CD14-positive monocyte (primary cell): ENCODE data around the gene TWNK. TPM values are rescaled to one million over a fixed set of nuclear protein-coding genes. Genes with fewer than 3 reads are reported as not detected.

Source experiments
- DNase-seq, 3 donors: peaks; one replicate each; pipeline ENCODE4 v3.0.0-alpha.2; 2011 to 2022
- H2AFZ ChIP-seq: 2 replicates; pipeline ENCODE4 v1.6.0; 2012; ENCODE audit warnings: mild to moderate bottlenecking, low read depth, low read length, inconsistent platforms; ENCODE audit not compliant: insufficient read depth, poor library complexity, severe bottlenecking
- H3K27ac ChIP-seq, 2 donors: 1 replicate in 1 of 2; 2 replicates in 1 of 2; pipeline ENCODE4 v1.5.1; 2012 to 2013; ENCODE audit warnings: low read length in 2 of 2, control low read depth in 1 of 2, inconsistent platforms in 1 of 2, low read depth in 1 of 2, mild to moderate bottlenecking in 1 of 2
- H3K27me3 ChIP-seq, 2 donors: one replicate each; pipeline versions ENCODE4 v1.6.0 to v1.6.1; 2011 to 2013; ENCODE audit warnings: low read length in 2 of 2; ENCODE audit not compliant: control insufficient read depth in 2 of 2, insufficient read depth in 2 of 2
- H3K36me3 ChIP-seq, 2 donors: replicated peaks in 1 of 2; 1 replicate in 1 of 2; 2 replicates in 1 of 2; pipeline versions ENCODE4 v1.5.1 to v1.6.1; 2012 to 2013; ENCODE audit warnings: low read length in 2 of 2, control low read depth in 1 of 2, inconsistent platforms in 1 of 2, mild to moderate bottlenecking in 1 of 2; ENCODE audit not compliant: insufficient read depth in 2 of 2, control insufficient read depth in 1 of 2
- H3K4me1 ChIP-seq, 2 donors: 1 replicate in 1 of 2; 2 replicates in 1 of 2; pipeline versions ENCODE4 v1.5.1 to v1.6.1; 2012 to 2013; ENCODE audit warnings: low read length in 2 of 2, control low read depth in 1 of 2, inconsistent platforms in 1 of 2, mild to moderate bottlenecking in 1 of 2, moderate library complexity in 1 of 2; ENCODE audit not compliant: insufficient read depth in 2 of 2, control insufficient read depth in 1 of 2
- H3K4me2 ChIP-seq: replicated peaks from 2 replicates; pipeline ENCODE3; 2012; ENCODE audit warnings: low read length, moderate library complexity, mild to moderate bottlenecking; ENCODE audit not compliant: poor library complexity, severe bottlenecking; ENCODE audit errors: extremely low read depth
- H3K4me3 ChIP-seq, 3 experiments: fragments of 200-600 bp in 1 of 3; sonication (generic) in 1 of 3; replicated peaks in 1 of 3; 1 replicate in 2 of 3; 2 replicates in 1 of 3; pipeline ENCODE4 v1.5.1; 2011 to 2013; ENCODE audit warnings: low read length in 3 of 3, mild to moderate bottlenecking in 3 of 3, control low read depth in 2 of 3, low read depth in 2 of 3, inconsistent platforms in 1 of 3, moderate library complexity in 1 of 3
- H3K79me2 ChIP-seq: 2 replicates; pipeline ENCODE4 v1.6.0; 2012; ENCODE audit warnings: mild to moderate bottlenecking, control low read depth, inconsistent platforms, low read length, moderate library complexity; ENCODE audit not compliant: insufficient read depth
- H3K9ac ChIP-seq: 2 replicates; pipeline ENCODE4 v1.6.0; 2017; ENCODE audit warnings: low read length, mild to moderate bottlenecking; ENCODE audit not compliant: insufficient read depth, poor library complexity, severe bottlenecking
- H3K9me3 ChIP-seq, 2 donors: replicated peaks in 1 of 2; 1 replicate in 1 of 2; 2 replicates in 1 of 2; pipeline versions ENCODE4 v1.5.1 to v1.6.1; 2012 to 2013; ENCODE audit warnings: low read length in 2 of 2, control low read depth in 1 of 2; ENCODE audit not compliant: control insufficient read depth in 1 of 2, insufficient read depth in 1 of 2
- H4K20me1 ChIP-seq: 2 replicates; pipeline ENCODE4 v1.6.0; 2012; ENCODE audit warnings: mild to moderate bottlenecking, low read length, control low read depth, moderate library complexity; ENCODE audit not compliant: insufficient read depth
- H3K27ac Mint-ChIP-seq, 7 donors: one replicate each; pipeline ENCODE4 v1.8.0; 2020; ENCODE audit warnings: mild to moderate bottlenecking in 7 of 7, mixed read lengths in 7 of 7, moderate library complexity in 6 of 7, inconsistent platforms in 2 of 7
- H3K27me3 Mint-ChIP-seq, 3 donors: one replicate each; pipeline ENCODE4 v1.8.0; 2021 to 2022; ENCODE audit warnings: low read depth in 3 of 3, mild to moderate bottlenecking in 3 of 3, mixed read lengths in 3 of 3, moderate library complexity in 3 of 3, inconsistent platforms in 1 of 3
- H3K36me3 Mint-ChIP-seq, 2 donors: one replicate each; pipeline ENCODE4 v1.8.0; 2020; ENCODE audit warnings: mixed read lengths in 2 of 2, inconsistent platforms in 1 of 2, mild to moderate bottlenecking in 1 of 2
- H3K4me1 Mint-ChIP-seq: one replicate; pipeline ENCODE4 v1.8.0; 2020; ENCODE audit warnings: mild to moderate bottlenecking, mixed read lengths
- H3K4me3 Mint-ChIP-seq, 2 donors: one replicate each; pipeline ENCODE4 v1.8.0; 2020; ENCODE audit warnings: mild to moderate bottlenecking in 2 of 2, mixed read lengths in 2 of 2, moderate library complexity in 1 of 2
- H3K9me3 Mint-ChIP-seq, 7 donors: one replicate each; pipeline ENCODE4 v1.8.0; 2020 to 2022; ENCODE audit warnings: mixed read lengths in 7 of 7, mild to moderate bottlenecking in 6 of 7, moderate library complexity in 6 of 7, inconsistent platforms in 2 of 7
- WGBS: methylation state at CpG from one replicate; pipeline ENCODE4 v1.1.5; 2013; ENCODE audit warnings: missing lambda C conversion rate; ENCODE audit not compliant: insufficient coverage; 5-methylcytosine and 5-hydroxymethylcytosine counted together
- intact Hi-C, 2 donors: fragments of 100-400 bp; cut with micrococcal nuclease; formaldehyde crosslinking; loops; one replicate each; pipeline versions ENCODE4 v1.15.0 to v1.15.1; 2023
- polyA plus RNA-seq, 3 donors: library from polyadenylated mRNA; depleted of rRNA in 1 of 3; unstranded in 2 of 3; stranded (reverse) in 1 of 3; fragments of 300-500 nt in 2 of 3; fragments of >200 nt in 1 of 3; fragmentation: Illumina TruSeq in 2 of 3; gene quantifications; 1 replicate in 2 of 3; 2 replicates in 1 of 3; pipeline ENCODE4 v1.2.3, GENCODE V29; 2012 to 2021
- TF ChIP-seq, protein P1 (sequence below): fragments of 200-600 bp; IDR thresholded peaks from one replicate; pipeline ENCODE4 v1.8.0; 2022; ENCODE audit warnings: antibody characterized with exemption, mild to moderate bottlenecking

Gene TWNK
- polyA plus RNA-seq, 3 donors = 0.31 to 1.2 (median 0.69) TPM

DNA sequence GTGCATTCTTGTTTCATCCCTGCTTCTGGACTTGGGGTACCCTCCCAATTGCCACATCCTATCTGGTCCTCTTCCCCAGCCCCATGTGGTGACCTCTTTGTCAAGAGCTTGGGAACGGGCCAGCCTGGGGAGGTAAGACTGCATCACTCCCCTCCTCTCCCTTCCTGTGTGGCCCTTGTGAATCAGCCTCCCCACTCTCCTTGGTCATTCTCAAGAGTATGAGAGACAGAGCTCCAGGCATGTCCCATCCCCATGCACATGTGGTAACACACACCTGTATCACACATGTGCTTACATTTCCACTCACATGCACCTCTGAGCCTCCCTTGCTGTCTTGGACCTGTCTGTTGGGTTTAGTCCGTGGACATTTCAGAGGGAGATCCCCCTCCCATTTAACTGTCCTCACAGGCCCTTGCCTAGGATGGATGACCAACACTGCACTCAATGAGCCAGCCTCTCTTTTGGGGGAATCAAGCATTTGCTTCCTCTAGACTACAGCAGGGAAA, 2.6 kb upstream of the TWNK start:
- Histone ChIP-seq H3K9me3 (no peaks in the 10 kb centered on the region), H3K4me3 (no peak overlapping the region), H3K4me2 (no peak overlapping the region), H4K20me1 (no peaks in the 10 kb centered on the region), H2AFZ (no peak overlapping the region), H3K36me3 (peaks cover 13 to 58% of the 10 kb centered on the region in 2 donors), H3K4me1 (peaks cover 16 to 24% of the 10 kb centered on the region in 2 donors), H3K9ac (no peak overlapping the region), H3K27ac (no peak overlapping the region), H3K27me3 (no peaks in the 10 kb centered on the region), H3K79me2 (peaks cover 32% of the 10 kb centered on the region)
- Mint-ChIP-seq H3K4me1 (peaks cover 25% of the 10 kb centered on the region), H3K36me3 (peaks cover 44 to 45% of the 10 kb centered on the region in 2 donors), H3K9me3 (peaks cover 0 to 6% (median 4%) of the 10 kb centered on the region in 7 donors), H3K4me3 (no peak overlapping the region), H3K27ac (no peak overlapping the region), H3K27me3 (peaks cover 0 to 2% (median 0%) of the 10 kb centered on the region in 3 donors)
- DNase-seq = no peak
- TF ChIP-seq, protein P1, sequence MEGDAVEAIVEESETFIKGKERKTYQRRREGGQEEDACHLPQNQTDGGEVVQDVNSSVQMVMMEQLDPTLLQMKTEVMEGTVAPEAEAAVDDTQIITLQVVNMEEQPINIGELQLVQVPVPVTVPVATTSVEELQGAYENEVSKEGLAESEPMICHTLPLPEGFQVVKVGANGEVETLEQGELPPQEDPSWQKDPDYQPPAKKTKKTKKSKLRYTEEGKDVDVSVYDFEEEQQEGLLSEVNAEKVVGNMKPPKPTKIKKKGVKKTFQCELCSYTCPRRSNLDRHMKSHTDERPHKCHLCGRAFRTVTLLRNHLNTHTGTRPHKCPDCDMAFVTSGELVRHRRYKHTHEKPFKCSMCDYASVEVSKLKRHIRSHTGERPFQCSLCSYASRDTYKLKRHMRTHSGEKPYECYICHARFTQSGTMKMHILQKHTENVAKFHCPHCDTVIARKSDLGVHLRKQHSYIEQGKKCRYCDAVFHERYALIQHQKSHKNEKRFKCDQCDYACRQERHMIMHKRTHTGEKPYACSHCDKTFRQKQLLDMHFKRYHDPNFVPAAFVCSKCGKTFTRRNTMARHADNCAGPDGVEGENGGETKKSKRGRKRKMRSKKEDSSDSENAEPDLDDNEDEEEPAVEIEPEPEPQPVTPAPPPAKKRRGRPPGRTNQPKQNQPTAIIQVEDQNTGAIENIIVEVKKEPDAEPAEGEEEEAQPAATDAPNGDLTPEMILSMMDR = no peak
- 100% methylated on average over 1 of the region's 2 CpGs for WGBS
- intact Hi-C loops = loop anchor here (5.0 to 10.0 kb wide), 2 partner anchors 70 to 72 kb away; partner anchors contain the start of gene SLF2 (in 2 of the 2)

DNA sequence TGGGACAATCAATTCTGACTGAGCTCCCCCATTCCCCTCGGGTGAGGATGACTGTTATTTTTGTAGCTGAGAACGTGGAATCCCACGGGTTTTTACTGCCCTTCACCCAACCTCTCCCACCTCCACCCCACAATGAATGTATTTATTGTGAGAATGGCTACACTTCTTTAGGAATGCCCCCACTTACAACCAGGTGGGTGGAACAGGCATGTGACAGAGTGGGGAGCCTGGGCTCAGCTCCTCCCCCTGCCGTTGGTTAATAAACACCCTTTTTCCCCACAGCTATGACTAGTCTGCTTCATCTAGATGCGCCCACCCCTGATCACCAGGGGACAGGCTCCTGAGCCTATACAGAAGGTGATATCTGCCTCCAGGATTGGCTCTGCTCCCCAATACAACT, 2.0 kb upstream of the TWNK start:
- H3K36me3 ChIP-seq = peaks cover 15 to 58% of the 10 kb centered on the region in 2 donors
- Mint-ChIP-seq H3K27me3 (peaks cover 0 to 2% (median 0%) of the 10 kb centered on the region in 3 donors), H3K9me3 (peaks cover 0 to 6% (median 4%) of the 10 kb centered on the region in 7 donors), H3K27ac (peak overlapping the region in 1 of 7 donors; percentile 42), H3K4me1 (peaks cover 25% of the 10 kb centered on the region), H3K4me3 (no peak overlapping the region), H3K36me3 (peaks cover 43% of the 10 kb centered on the region in 2 donors)
- no peak overlapping the region for H2AFZ ChIP-seq
- H3K9ac ChIP-seq = no peak overlapping the region
- intact Hi-C loops = loop anchor here (5.0 to 10.0 kb wide), 2 partner anchors 71 to 73 kb away; partner anchors contain the start of gene SLF2 (in 2 of the 2)
- 83% methylated on average over 2 of the region's 5 CpGs for WGBS
- no peak overlapping the region for H3K27ac ChIP-seq
- H3K4me2 ChIP-seq = no peak overlapping the region
- no peaks in the 10 kb centered on the region for H4K20me1 ChIP-seq
- DNase-seq = no peak
- TF ChIP-seq, protein P1 = no peak
- no peaks in the 10 kb centered on the region for H3K27me3 ChIP-seq
- peaks cover 32% of the 10 kb centered on the region for H3K79me2 ChIP-seq
- H3K9me3 ChIP-seq = no peaks in the 10 kb centered on the region
- H3K4me3 ChIP-seq = no peak overlapping the region
- peaks cover 16 to 24% of the 10 kb centered on the region in 2 donors for H3K4me1 ChIP-seq
